NCI-H345 treated with DMSO at 0.1 percent for 48 hours (cell line): ENCODE results near the gene CSNK1A1.
A peak's percentile ranks its signal among the peaks of the same experiment; 100 is the strongest.
"Not testable (repeated sequence)": the region's sequence is repeated elsewhere in the genome, so short reads cannot be mapped to it uniquely, and the experiment has no call there.

Source experiments
- DNase-seq: peaks from one replicate; lab custom pipeline; 2025; ENCODE audit not compliant: unreplicated experiment; lab: John Stamatoyannopoulos, UW

Gene CSNK1A1

GRCh38 chr5:149551227-149552037, at the start of gene CSNK1A1:
TSS of gene CSNK1A1 (minus strand) at chr5:149551439. CDS start at chr5:149550964, 475 bp downstream.
- DNase-seq: peak; percentile 97

DNA sequence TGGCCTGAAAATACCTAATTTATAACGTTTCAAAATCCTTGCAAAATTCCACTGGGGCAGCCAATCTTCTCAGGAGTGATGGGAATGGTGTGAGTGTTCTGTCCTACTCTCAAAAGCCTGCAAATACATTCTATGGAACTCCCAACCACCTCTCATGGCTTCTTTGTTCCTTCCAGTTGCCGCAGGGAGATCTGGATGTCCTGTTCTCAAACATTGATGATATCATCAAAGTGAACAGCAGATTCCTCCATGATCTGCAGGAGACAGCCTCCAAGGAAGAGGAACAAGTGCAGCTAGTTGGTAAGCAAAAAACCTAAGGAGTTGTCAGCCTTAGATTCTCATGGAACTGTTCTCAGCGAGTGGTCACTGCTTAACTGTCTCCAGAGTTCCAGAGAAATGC, 49.7 kb upstream of the CSNK1A1 start:
- DNase-seq: no peak

DNA sequence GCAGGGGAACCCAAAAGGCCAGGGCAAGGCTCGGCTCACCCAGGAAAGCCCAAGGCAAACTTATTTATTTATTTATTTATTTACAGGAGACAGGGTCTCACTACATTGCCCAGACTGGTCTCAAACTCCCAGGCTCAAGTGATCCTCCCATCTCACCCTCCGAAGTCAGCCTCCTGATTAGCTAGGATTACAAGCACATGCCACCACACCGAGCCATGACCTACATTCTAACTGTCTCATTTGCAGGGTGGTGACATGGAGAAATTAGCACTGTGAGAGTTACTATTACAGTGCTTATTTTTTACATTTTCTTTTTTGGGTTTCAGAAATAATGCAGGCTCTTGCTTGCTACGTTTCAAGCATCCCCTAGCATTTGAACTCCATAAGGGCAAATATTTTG, 48.1 kb upstream of the CSNK1A1 start:
- DNase-seq: no peak

- no peak for DNase-seq
These were observed 47.7 kb upstream of the CSNK1A1 start for GRCh38 chr5:149598966-149599365.

- not testable (repeated sequence) for DNase-seq
These were observed 47.0 kb upstream of the CSNK1A1 start for GRCh38 chr5:149598234-149598633.

- no peak for DNase-seq
These were observed 46.4 kb upstream of the CSNK1A1 start for GRCh38 chr5:149597618-149598017.

DNA sequence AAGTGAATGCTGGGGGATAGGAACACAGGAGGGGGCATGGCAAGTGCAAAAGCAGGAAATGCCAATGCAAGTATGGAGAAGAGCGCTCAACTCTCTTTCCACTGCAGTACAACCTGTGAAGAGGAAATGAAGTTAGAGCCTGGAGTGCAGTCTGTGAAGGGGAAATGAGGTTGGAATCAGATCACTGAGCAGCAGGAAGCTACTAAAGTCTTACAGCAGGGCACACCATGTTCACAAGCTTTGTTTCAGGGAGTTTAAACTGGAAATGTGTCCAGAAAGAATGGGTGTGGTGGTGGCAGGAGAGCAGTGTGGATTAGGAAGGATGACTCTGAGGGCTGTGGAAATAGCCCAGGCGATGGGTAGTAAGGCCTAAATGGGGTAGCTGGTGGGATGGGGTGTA, 45.5 kb upstream of the CSNK1A1 start:
- DNase-seq: no peak

DNA sequence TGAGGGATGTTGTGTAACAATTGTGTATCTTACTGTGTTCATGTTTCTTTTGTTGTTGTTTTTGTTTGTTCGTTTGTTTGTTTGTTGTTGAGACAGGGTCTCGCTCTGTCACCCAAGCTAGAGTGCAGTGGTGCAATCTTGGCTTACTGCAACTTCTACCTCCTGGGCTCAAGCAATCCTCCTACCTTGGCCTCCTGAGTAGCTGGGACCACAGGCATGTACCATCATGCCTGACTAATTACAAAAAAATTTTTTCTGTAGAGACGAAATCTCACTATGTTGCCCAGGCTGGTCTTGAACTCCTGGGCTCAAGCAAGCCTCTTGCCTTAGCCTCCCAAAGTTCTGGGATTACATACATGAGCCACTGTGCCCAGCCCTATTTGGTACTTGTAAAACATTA, 43.9 kb upstream of the CSNK1A1 start:
- not testable (repeated sequence) for DNase-seq

DNA sequence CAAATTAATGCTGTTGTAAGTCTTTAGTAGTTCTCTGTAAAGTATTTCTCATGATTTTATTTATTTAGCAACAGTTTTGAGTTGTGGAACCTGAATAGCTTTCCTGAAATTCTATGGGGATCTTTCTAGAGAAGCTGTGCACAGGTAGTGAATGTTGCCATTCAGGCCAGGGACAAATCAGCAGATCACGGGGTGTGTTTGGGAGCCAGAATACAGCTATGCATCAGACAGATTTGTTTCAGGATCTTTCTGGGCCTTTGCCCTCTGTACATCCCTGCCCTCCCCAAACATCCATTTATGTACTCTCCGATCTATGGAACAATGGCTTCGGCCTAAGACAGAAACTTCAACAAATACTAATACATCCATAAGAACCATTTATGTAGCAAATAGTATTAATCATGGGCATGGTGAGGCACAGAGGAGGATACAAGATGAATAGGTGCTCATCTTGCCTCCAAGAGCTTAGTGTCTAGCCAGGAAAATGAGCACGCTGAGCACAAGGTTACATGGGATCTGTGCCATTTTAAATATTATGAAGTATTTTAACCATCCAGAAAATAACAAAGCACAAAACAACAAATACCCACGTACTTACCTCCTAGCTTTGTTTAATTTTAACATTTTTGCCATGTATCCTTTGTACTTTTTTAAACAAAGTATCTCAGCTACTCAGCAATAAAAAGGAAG, 43.1 kb upstream of the CSNK1A1 start:
- no peak for DNase-seq

- DNase-seq: no peak
These were observed 42.1 kb upstream of the CSNK1A1 start for GRCh38 chr5:149593370-149593769.

- DNase-seq: no peak
These were observed 37.7 kb upstream of the CSNK1A1 start for GRCh38 chr5:149588936-149589335.

- no peak for DNase-seq
These were observed 35.6 kb upstream of the CSNK1A1 start for GRCh38 chr5:149586708-149587318.

DNA sequence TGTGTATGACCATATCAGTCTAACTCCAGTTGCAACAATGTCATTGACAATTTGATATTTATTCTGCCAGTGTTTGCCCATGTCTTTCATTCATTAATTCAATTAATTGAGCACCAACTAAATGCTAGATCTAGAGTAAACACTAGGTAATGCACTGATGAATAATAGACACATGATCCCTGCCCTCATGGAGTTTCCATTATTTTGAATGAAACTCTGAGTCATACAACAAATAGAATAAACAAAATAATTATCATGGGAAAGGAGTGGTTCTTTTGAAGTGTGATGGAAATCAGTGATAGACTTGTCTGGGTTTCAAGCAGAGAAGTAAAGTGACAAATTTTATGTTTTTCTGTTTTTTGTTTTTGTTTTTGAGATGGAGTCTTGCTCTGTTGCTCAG, 34.7 kb upstream of the CSNK1A1 start:
- DNase-seq: no peak

GRCh38 chr5:149584121-149584520, 32.9 kb upstream of the CSNK1A1 start:
- DNase-seq: no peak

- DNase-seq: peak; percentile 42
These were observed 32.2 kb upstream of the CSNK1A1 start for GRCh38 chr5:149583394-149583793.

DNA sequence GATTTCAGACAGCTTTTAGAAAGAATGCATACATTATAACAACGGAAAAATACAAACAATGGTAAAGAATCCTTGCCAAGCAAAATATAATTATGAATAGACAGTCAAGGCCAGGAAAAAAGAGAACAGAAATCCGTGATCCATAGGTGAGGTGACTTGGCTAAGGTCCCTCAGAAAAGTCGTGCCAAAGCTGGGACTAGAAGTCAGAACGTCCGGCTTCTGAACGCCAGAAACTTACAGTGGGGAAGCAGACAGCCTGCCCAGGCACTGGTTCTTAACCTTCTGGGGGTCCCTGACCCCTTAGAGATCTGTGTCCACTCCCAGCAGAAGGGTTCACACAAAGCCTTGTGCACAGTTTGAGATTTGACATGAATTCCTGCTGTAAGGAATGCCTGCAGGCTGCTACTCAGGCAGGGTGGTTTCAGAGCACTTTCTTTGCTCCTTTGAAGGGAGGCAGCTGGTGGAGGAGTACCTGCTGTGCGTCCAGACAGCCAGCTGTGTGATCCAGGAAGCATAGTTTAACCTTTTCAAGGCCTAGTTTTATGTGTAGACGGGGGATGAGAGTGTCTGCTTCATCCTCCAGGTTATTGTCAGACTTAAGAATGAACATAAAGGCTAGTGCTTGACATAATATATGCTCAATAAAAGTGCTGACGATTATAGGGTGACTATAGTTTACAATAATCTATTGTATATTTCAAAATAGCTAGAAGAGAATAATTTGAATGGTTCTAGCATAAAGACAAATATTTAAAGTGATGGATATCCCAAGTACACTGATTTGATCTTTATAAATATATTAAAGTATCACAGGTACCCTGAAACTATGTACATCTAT, 30.9 kb upstream of the CSNK1A1 start:
- peak; percentile 68 for DNase-seq

DNA sequence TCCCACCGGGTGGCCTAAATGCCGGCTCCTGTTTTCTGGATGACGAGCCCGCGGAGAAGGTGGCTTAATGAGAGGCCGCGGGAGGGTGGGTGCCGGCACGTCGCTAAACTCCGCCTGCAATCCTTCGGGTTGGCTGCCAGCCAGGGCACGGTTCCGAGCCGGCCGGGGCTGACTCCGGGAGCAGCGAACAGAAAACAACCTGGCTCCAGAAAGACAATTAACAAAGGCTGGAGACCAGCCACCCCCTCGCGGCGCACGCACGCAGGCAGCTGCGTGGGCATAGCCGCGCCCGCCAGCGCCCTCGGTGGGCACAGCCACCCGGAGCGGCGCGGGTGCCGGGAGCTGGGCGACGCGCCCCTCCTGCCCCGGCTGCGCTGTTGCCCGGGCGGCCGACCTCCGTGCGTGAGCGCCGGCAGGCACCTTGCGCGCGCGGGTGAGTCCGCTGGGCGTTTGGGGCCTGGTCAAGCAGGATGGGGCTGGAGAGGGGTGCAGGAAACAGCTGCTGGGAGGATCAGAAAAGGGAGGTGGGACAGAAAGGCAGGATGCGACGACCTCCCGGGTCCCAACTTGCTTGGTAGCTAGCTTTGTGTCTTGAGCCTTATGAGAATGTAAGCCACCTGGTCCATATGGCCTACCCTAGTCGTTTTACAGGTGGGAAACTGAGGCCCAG, 30.1 kb upstream of the CSNK1A1 start, which contains the start of gene ARHGEF37:
Gene ARHGEF37 (plus strand): TSS at position 307 of the 670 bp plus-strand sequence. CDS start 16,272 bp downstream, outside the sequence.
- peak; percentile 62 for DNase-seq

- no peak for DNase-seq
These were observed 29.6 kb upstream of the CSNK1A1 start for GRCh38 chr5:149580808-149581191.

DNA sequence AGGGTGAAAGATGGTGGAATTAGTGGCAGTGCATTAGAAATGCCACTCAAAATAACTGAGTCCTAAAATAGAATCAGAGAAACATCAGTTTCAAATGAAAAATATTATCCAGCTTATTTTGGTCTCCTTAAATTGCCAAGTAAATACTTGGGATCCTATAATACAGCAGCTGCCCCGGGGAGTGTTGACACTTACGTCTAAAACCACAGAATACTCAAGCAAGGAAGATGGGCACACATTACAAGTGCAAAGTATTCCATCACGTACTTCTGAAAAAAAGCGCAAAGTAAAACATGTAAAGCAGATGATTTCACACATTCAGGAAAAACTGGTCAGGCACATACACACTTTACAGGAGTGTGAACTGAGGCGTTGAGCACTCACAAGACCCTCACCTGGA, 27.7 kb upstream of the CSNK1A1 start:
- no peak for DNase-seq

GRCh38 chr5:149576021-149576420, 24.8 kb upstream of the CSNK1A1 start:
- DNase-seq: no peak
